ENCODE measurements around the gene SETBP1.

- TF ChIP-seq EZH2 (IDR thresholded peaks at IDR 0.05) (no peak), POLR2AphosphoS5 (IDR thresholded peaks at IDR 0.05; ENCODE audit: borderline replicate concordance, low read depth, low read length) (no peak), FOXP2 (optimal IDR thresholded peaks at IDR 0.05; ENCODE audit: control extremely low read depth, extremely low read length, insufficient read depth) (no peak)
Measured at GRCh38 chr18:44837482-44838180, 156.9 kb downstream of the SETBP1 start.

Data from SK-N-MC (cell line).